Activated B cell treated with CpG ODN at 0.5 μM for 24 hours (primary cell): ENCODE data around the gene UBE4A. TPM values are rescaled to one million over a fixed set of nuclear protein-coding genes. Genes with fewer than 3 reads are reported as not detected.
"Not testable (repeated sequence)": the region's sequence is repeated elsewhere in the genome, so short reads cannot be mapped to it uniquely, and the experiment has no call there.

ENCODE experiments used
- ATAC-seq: fragments of 200-7000 bp; cut with Tn5 transposase; one replicate; pipeline ENCODE4 v1.10.0; 2021; ENCODE audit warnings: low read depth, mild to moderate bottlenecking, moderate library complexity
- CTCF ChIA-PET: fragments of 350-600 bp; sonication (Branson Sonifier 250); formaldehyde crosslinking; loops from one replicate; lab custom pipeline; 2021; ENCODE audit warnings: antibody characterized with exemption; lab: Charles Lee
- POLR2A ChIA-PET: fragments of 350-600 bp; sonication (Branson Sonifier 250); formaldehyde crosslinking; loops from one replicate; lab custom pipeline; 2021; ENCODE audit warnings: antibody characterized with exemption; lab: Charles Lee
- DNase-seq: peaks from one replicate; pipeline ENCODE4 v3.0.0; 2022
- H3K27ac Mint-ChIP-seq: one replicate; pipeline ENCODE4 v1.8.0; 2020; ENCODE audit warnings: mixed read lengths
- H3K27me3 Mint-ChIP-seq: one replicate; pipeline ENCODE4 v1.8.0; 2021; ENCODE audit warnings: mixed read lengths
- H3K36me3 Mint-ChIP-seq: one replicate; pipeline ENCODE4 v1.8.0; 2021; ENCODE audit warnings: low read depth, mixed read lengths
- H3K4me1 Mint-ChIP-seq: one replicate; pipeline ENCODE4 v1.8.0; 2021; ENCODE audit warnings: mixed read lengths
- H3K4me3 Mint-ChIP-seq: one replicate; pipeline ENCODE4 v1.8.0; 2020; ENCODE audit warnings: mild to moderate bottlenecking, mixed read lengths
- H3K9me3 Mint-ChIP-seq: one replicate; pipeline ENCODE4 v1.8.0; 2020; ENCODE audit warnings: mixed read lengths
- CTCF ChIP-seq: fragments of 200-600 bp; IDR thresholded peaks from one replicate; pipeline ENCODE4 v1.8.0; 2022; ENCODE audit warnings: antibody characterized with exemption, mild to moderate bottlenecking
- intact Hi-C: fragments of 100-400 bp; cut with micrococcal nuclease; formaldehyde crosslinking; loops from one replicate; pipeline ENCODE4 v1.15.1; 2024
- total RNA-seq: library from RNA; stranded (reverse); gene quantifications from 2 replicates; pipeline ENCODE4 v1.2.3, GENCODE V29; 2022

Gene UBE4A
- total RNA-seq, 1 donor from 2014 or later = 34.2 TPM

DNA sequence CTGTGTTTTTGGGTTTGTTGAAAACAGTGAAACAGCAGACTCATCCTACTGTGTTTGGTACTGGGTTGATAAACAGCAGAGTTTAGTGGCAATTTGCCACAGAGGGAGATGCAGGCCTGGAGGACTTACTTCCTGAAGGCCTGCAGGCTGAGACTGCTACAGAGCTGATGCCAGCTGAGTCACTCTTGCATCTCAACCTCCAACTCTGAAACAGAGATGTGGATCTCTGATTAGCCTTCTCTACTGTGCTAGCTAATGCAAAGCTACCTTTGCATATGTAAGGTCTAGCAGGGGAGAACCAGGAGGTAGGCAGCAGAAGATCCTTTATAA is 56.3 kb downstream of the UBE4A start:
- peaks cover 6% of the 10 kb centered on the region for H3K36me3 Mint-ChIP-seq
- CTCF ChIA-PET = no interaction called here
- H3K4me3 Mint-ChIP-seq = no peak overlapping the region
- no peak for ATAC-seq
- peaks cover 3% of the 10 kb centered on the region for H3K4me1 Mint-ChIP-seq
- H3K9me3 Mint-ChIP-seq = no peaks in the 10 kb centered on the region
- no peak overlapping the region for H3K27ac Mint-ChIP-seq
- POLR2A ChIA-PET = interaction anchor here (0.6 kb wide), 1 partner anchor 19 kb away, joined by 4 read pairs; no protein-coding TSS in a partner anchor
- TF ChIP-seq CTCF = no peak
- no peak for DNase-seq
- intact Hi-C loops = no loop called here
- no peaks in the 10 kb centered on the region for H3K27me3 Mint-ChIP-seq

- H3K4me1 Mint-ChIP-seq, H3K36me3 Mint-ChIP-seq, H3K27ac Mint-ChIP-seq, DNase-seq, H3K9me3 Mint-ChIP-seq, H3K27me3 Mint-ChIP-seq, intact Hi-C loops, ATAC-seq, CTCF ChIA-PET, H3K4me3 Mint-ChIP-seq, POLR2A ChIA-PET: not testable (repeated sequence)
Observed at GRCh38 chr11:118416900-118417299, 57.5 kb downstream of the UBE4A start.

- Mint-ChIP-seq H3K27ac (no peak overlapping the region), H3K4me3 (no peak overlapping the region), H3K36me3 (no peaks in the 10 kb centered on the region), H3K4me1 (no peaks in the 10 kb centered on the region), H3K27me3 (no peaks in the 10 kb centered on the region), H3K9me3 (no peaks in the 10 kb centered on the region)
- ChIA-PET CTCF (no interaction called here), POLR2A (interaction anchor here (1.0 kb wide), 1 partner anchor 667 kb away, joined by 3 read pairs; the partner anchor contains the start of gene HMBS)
- intact Hi-C loops = no loop called here
- ATAC-seq = no peak
- TF ChIP-seq CTCF = no peak
- no peak for DNase-seq
Observed at GRCh38 chr11:118417801-118418200, 58.4 kb downstream of the UBE4A start.

DNA sequence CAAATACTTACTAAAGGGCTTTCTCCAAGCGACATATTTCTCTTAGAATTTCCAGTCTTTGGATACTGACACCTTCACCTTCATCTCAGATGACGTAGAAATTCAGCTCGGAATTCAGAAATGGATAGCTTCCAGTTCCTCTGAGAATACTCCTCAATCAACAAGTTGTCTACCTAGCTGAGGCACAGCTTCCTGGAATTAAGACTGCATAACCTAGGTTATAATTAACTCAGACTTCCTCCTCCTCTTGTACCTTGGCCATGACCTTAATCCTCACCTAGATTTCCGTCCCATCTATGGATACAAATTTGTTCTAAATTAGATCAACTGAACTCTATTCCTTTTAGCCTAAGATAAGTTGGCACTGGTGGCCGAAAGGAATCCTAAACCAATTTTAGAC is 59.4 kb downstream of the UBE4A start:
- no peak overlapping the region for H3K27ac Mint-ChIP-seq
- POLR2A ChIA-PET = interaction anchor here (1.0 kb wide), 1 partner anchor 666 kb away, joined by 3 read pairs; the partner anchor contains the start of gene HMBS
- H3K4me3 Mint-ChIP-seq = no peak overlapping the region
- DNase-seq (no peak), ATAC-seq (no peak)
- H3K9me3 Mint-ChIP-seq = no peaks in the 10 kb centered on the region
- H3K36me3 Mint-ChIP-seq = no peaks in the 10 kb centered on the region
- no peak for TF ChIP-seq CTCF
- intact Hi-C loops = no loop called here
- no peaks in the 10 kb centered on the region for H3K27me3 Mint-ChIP-seq
- H3K4me1 Mint-ChIP-seq = no peaks in the 10 kb centered on the region
- CTCF ChIA-PET = no interaction called here

- no peak overlapping the region for H3K27ac Mint-ChIP-seq
- no peaks in the 10 kb centered on the region for H3K27me3 Mint-ChIP-seq
- H3K36me3 Mint-ChIP-seq = no peaks in the 10 kb centered on the region
- ATAC-seq (no peak), DNase-seq (no peak)
- ChIA-PET CTCF (interaction anchor here (2.4 kb wide), 1 partner anchor 61 kb away, joined by 7 read pairs; no protein-coding TSS in a partner anchor), POLR2A (interaction anchor here (0.9 kb wide), 1 partner anchor 77 kb away, joined by 3 read pairs; no protein-coding TSS in a partner anchor)
- no peaks in the 10 kb centered on the region for H3K4me1 Mint-ChIP-seq
- no peaks in the 10 kb centered on the region for H3K9me3 Mint-ChIP-seq
- no peak for TF ChIP-seq CTCF
- H3K4me3 Mint-ChIP-seq = no peak overlapping the region
- intact Hi-C loops = no loop called here
Observed at GRCh38 chr11:118427707-118428106, 68.3 kb downstream of the UBE4A start.
